ENCODE measurements around the gene MARK3.

MARK3 gene

DNA sequence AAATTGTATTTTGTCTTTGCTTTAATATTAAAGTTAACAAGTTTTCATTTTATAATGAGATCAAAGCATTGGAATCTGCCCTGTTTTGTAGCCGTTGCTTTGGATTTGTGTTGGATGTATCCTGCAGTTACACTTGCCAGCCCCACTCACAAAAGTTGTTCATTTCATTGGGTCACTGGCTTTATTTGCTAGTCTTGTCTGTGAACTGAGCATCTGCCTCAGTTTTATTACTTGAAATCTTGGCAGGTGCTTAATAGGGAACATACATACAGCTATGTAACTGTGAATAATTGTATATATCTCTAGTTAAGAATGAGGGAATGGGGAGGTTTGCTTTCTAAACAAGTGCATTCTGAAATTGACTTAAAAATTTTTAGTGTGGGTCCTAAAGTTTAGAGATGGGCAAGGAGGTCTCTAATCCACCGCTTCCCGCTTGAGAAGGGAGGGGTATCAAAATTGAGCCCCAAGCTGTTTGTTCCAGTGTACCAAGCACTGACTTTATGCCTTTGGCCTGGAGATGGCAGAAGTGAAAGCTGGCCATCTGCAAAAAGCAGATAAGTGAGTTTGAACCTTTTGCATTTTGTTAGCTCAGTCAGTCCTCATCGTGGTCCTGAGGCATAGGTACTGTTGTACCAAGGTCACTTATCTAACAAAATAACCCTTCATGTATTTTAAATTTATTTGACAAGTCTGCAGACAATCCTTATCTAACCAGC lies 41.9 kb upstream of the MARK3 start:
- no peak for DNase-seq (ENCODE audit: low read depth)
- no peak for TF ChIP-seq CTCF (conservative IDR thresholded peaks at IDR 0.05; ENCODE audit: low read depth, low read length)
- no peak overlapping the region for H3K4me3 ChIP-seq (ENCODE audit: low read length)

DNA sequence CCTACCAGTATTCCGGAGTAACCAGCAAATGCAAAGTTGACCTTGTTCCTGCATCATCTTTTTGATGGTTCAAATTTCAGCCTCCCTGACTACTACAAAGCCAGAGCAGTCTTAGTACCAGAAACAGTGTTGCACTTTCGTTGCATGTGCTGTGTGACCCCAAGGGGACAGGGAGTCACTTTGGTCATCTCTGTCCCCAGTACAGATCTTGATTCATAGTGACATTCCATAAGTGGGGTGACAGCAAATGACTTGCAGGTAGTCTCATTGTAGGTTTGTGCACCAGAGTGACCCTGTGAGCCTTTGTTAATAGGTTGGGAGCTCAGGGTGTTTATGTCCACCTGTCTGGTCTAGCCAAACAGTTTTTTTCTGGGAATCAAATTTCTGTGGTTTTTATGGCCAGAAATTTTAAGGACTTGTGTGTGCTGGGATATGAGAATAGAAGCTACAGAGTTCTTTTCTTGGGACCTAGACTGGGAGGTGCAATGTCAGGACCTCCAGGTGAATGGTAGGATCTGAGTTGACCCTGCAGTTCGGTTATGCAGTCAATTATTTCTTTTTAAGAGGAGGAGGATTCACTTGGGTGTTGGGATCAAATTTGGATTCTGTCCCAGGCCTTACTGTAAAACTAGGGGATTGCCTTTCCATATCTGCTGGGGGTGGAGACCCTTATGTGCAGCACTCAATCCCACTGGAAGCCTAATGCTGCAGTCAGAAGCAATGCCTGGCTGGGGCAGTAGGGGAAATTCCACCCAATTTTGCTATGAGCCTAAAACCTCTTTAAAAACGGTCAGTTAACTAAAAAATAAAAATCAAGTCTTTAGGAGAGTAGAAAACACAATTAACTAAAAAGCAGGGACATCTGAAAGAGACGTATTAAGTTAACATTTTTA lies 41.1 kb upstream of the MARK3 start:
- no peak for TF ChIP-seq CTCF (conservative IDR thresholded peaks at IDR 0.05; ENCODE audit: low read depth, low read length)
- no peak for DNase-seq (ENCODE audit: low read depth)
- H3K4me3 ChIP-seq (ENCODE audit: low read length): no peak overlapping the region

DNA sequence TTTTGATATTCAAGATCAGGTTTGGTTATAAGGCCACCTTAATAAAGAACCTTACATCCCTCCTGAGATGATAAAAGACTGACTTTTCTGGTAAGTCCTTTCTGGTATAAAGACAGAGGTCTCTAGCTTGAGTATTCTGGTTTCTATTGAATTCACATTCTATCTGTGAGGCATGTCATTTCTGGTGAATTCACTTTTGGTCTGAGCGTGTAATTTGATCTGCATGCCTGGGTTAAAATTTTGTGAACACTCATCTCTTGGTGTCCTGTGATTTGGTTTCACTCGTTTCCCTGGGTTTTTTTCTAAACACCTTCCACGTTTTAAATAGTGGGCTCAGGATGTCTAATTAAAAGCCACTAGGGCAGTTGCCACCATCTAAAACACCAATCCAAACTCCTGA lies 38.9 kb upstream of the MARK3 start:
- TF ChIP-seq CTCF (conservative IDR thresholded peaks at IDR 0.05; ENCODE audit: low read depth, low read length): no peak
- no peak for DNase-seq (ENCODE audit: low read depth)
- no peak overlapping the region for H3K4me3 ChIP-seq (ENCODE audit: low read length)

DNA sequence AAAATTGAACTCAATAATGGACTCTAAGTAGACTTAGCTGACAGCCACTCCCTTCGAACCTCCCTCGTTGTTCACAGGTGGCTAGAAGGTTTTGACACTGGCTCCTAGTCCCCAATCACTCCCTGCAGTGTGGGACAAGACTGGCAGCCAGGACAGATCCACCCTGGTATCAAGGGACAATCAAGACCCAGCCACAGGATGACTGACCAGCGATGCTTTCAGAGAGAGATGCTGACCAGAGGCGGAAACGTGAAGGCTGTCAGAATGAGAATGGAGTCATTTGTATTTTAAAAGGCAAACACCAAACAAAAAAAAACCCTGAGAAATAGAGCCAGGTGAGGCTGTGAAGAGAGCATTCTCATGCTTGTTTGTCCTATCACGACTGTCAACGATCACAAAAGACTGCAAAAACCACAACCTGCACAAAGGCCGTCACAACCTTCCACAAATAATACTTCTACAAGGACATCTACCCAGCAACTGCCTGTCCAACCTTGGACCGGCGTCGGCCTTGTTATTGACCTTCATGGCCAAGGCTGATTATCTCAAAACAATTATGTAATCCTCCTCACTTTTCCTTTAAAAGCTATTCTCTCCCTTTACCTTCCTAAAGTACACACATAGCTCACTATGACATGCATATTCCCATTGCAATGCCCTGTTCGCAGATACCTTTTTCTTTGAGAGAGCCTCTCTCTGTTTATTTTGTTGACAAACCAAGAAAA lies 38.0 kb upstream of the MARK3 start:
- no peak overlapping the region for H3K4me3 ChIP-seq (ENCODE audit: low read length)
- no peak for TF ChIP-seq CTCF (conservative IDR thresholded peaks at IDR 0.05; ENCODE audit: low read depth, low read length)
- DNase-seq (ENCODE audit: low read depth): no peak

DNA sequence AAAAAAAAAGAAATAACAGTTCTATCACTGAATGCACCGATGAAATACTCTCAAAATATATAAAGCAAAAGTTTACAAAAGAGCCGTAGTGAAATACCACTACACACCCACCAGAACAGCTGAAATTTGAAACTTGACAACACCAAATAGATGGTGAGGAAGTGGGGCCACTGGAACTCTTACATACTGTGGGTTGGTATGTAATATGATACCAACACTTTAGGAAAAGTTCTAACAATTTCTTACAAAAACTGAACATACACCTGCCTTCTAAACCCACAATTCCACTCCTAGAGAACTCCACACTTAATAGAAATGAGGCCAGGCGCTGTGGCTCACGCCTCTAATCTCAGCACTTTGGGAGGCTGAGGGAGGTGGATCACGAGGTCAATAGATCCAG lies 37.1 kb upstream of the MARK3 start:
- no peak overlapping the region for H3K4me3 ChIP-seq (ENCODE audit: low read length)
- TF ChIP-seq CTCF (conservative IDR thresholded peaks at IDR 0.05; ENCODE audit: low read depth, low read length): no peak
- no peak for DNase-seq (ENCODE audit: low read depth)

DNA sequence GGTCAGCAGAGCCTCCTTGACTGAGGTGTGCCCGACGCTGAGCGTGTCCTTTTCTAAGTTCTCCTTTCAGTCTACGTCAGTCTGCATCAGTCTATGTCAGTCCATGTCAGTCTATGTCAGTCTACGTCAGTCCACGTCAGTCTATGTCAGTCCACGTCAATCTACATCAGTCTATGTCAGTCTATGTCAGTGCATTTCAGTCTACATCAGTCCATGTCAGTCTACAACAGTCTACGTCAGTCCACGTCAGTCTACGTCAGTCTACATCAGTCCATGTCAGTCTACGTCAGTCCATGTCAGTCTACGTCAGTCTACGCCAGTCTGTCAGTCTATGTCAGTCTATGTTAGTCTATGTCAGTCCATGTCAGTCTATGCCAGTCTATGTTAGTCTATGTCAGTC lies 35.2 kb upstream of the MARK3 start:
- no peak for DNase-seq (ENCODE audit: low read depth)
- H3K4me3 ChIP-seq (ENCODE audit: low read length): no peak overlapping the region
- TF ChIP-seq CTCF (conservative IDR thresholded peaks at IDR 0.05; ENCODE audit: low read depth, low read length): no peak
